ENCODE measurements around the gene PLPP2.

GRCh38 chr19:340620-341385 is 49.6 kb upstream of the PLPP2 start:
- no peak for TF ChIP-seq POLR2A (IDR thresholded peaks at IDR 0.05; ENCODE audit: low read length)
- no peak for TF ChIP-seq GATA1 (IDR thresholded peaks at IDR 0.05; ENCODE audit: low read depth, low read length)

Measured in erythroblast (primary cell).